OCI-M2 (cell line): ENCODE measurements around the gene KIAA1671.

Experiments
- DNase-seq: peaks from one replicate; lab custom pipeline; 2025; ENCODE audit not compliant: unreplicated experiment; lab: John Stamatoyannopoulos, UW

Gene KIAA1671

GRCh38 chr22:25111579-25112517 lies 159.3 kb downstream of the KIAA1671 start:
- DNase-seq: no peak

GRCh38 chr22:25112538-25113253 lies 160.2 kb downstream of the KIAA1671 start:
- DNase-seq: no peak

GRCh38 chr22:25113316-25113721 lies 160.8 kb downstream of the KIAA1671 start:
- DNase-seq: no peak

GRCh38 chr22:25114369-25115362 lies 162.2 kb downstream of the KIAA1671 start:
- DNase-seq: no peak

GRCh38 chr22:25119609-25120008 lies 167.1 kb downstream of the KIAA1671 start:
- DNase-seq: no peak

GRCh38 chr22:25120093-25120561 lies 167.6 kb downstream of the KIAA1671 start:
- DNase-seq: no peak

- no peak for DNase-seq
Measured at GRCh38 chr22:25120761-25121212, 168.3 kb downstream of the KIAA1671 start.

- no peak for DNase-seq
Measured at GRCh38 chr22:25122136-25122764, 169.7 kb downstream of the KIAA1671 start.

GRCh38 chr22:25123677-25124076 lies 171.2 kb downstream of the KIAA1671 start:
- DNase-seq: no peak

- no peak for DNase-seq
Measured at GRCh38 chr22:25125693-25126357, 173.3 kb downstream of the KIAA1671 start.

- DNase-seq: no peak
Measured at GRCh38 chr22:25126510-25126909, 174.0 kb downstream of the KIAA1671 start.

GRCh38 chr22:25127318-25127717 lies 174.8 kb downstream of the KIAA1671 start:
- DNase-seq: no peak

GRCh38 chr22:25130462-25130861 lies 177.9 kb downstream of the KIAA1671 start:
- no peak for DNase-seq

- DNase-seq: no peak
Measured at GRCh38 chr22:25131198-25131887, 178.8 kb downstream of the KIAA1671 start.

- DNase-seq: no peak
Measured at GRCh38 chr22:25134028-25134427, 181.5 kb downstream of the KIAA1671 start.

- DNase-seq: no peak
Measured at GRCh38 chr22:25134451-25134850, 181.9 kb downstream of the KIAA1671 start.

GRCh38 chr22:25136953-25137576 lies 184.5 kb downstream of the KIAA1671 start:
- DNase-seq: no peak
